HG03571 (cell line): ENCODE data around the gene ATAD5.

Source experiments
- ATAC-seq: cut with Tn5 transposase; IDR thresholded peaks from one replicate; pipeline ENCODE4 v1.9.1; 2021; ENCODE audit not compliant: unreplicated experiment

The ATAD5 gene

GRCh38 chr17:30939051-30939689 lies 107.4 kb downstream of the ATAD5 start:
- no peak for ATAC-seq

- no peak for ATAC-seq
These were observed 110.7 kb downstream of the ATAD5 start for GRCh38 chr17:30942308-30943079.
